Activated naive CD8-positive, alpha-beta T cell treated with anti-CD3 and anti-CD28 coated beads, Interleukin-2, amount 50 U/mL, for 16 hours (primary cell): Measurements from ENCODE around the gene PRPSAP2.
A peak's percentile ranks its signal among the peaks of the same experiment; 100 is the strongest.

ENCODE experiments used
- DNase-seq: peaks from one replicate; pipeline ENCODE4 v3.0.0-alpha.2; 2020; ENCODE audit warnings: low read depth, low spot score

PRPSAP2 gene

DNA sequence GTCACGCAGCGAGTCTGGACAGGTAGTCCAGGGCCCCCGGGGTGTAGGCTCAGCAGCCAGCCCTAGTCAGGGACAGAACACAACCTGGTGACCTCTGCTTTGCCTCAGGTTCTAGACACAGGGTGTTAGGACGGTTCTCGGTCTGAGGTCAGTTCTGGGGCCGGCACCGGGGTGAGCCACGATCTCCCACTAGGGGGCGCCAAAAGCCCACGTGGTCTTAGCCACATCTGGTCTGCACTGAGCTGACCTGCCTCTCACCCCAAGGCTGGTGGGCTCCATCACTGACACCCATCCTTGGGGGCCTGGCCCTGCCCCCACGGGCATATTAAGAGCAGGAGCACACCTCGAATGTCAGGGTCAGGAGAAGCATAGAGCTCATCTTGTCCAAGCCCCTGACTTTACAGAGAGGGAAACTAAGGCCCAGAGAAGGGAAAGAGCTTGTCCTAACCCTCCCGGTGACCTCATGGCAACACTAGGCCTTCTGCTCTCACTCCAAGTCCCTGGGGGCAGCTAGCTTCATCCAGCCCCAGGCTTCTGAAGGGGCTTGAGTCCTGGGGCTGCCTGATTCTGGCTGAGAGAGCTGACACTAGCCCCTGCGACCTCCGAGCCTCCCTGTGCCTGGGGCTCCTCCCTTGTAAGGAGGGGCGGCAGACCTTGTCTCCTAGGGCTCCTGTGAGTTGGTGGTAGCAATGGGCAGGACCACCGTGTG is 103.0 kb downstream of the PRPSAP2 start:
- DNase-seq: peak; percentile 55

DNA sequence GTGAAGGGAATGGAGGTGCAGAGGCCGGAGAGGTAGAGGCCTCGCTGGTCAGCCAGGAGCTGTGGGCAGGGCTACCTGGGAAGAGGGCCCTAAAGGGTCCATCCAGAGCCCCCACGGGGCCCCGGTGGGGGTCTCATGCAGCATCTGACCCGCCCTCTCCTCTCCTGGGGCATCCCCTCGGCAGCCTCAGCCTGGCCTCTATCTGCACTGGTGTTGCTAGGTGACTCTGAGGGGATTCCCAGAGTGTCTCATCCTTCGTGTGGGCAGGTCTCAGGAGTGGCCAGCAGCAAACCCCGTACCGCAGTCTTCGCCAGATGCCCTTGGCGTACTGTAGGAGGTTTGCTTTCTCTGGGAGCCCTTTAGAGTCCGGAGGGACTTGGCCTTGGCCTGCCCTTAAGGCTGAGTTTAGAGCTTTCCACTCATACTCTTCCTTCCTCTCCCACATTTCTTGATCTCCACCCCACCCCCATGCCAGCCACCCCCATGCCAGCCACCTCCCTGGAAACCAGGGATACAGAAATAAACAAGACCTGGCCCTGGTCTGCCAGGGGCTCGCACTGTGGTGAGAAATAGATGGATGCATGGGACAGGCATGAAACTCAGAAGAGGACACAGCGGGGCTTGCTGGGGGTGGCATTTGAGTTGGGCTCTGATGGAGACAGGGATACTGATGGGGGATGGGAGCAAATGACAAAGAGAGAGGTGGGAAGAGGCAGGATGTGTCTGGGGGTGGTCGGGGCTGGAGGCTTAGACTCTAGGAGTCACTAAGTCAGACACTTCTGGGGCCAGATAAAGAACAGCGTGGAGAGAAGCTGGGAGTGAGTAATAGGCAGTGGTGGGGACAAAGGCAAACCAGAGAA is 103.9 kb downstream of the PRPSAP2 start:
- no peak for DNase-seq

DNA sequence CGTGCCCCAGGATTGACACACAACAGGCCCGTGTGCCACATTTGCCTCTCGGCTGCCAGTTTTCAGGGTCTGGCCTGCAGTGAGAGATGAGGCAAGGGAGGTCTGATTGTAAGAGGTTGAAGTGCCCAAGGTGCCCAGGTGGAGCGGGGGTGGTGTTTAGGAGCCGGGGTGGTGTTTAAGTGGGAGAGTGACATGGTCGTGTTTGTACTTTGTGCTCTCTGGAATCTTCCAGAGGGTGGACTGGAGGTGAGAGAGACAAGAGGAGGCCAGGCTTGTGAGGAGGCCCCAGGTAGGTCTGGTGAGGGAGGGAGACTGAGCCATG is 104.5 kb downstream of the PRPSAP2 start:
- DNase-seq: no peak

DNA sequence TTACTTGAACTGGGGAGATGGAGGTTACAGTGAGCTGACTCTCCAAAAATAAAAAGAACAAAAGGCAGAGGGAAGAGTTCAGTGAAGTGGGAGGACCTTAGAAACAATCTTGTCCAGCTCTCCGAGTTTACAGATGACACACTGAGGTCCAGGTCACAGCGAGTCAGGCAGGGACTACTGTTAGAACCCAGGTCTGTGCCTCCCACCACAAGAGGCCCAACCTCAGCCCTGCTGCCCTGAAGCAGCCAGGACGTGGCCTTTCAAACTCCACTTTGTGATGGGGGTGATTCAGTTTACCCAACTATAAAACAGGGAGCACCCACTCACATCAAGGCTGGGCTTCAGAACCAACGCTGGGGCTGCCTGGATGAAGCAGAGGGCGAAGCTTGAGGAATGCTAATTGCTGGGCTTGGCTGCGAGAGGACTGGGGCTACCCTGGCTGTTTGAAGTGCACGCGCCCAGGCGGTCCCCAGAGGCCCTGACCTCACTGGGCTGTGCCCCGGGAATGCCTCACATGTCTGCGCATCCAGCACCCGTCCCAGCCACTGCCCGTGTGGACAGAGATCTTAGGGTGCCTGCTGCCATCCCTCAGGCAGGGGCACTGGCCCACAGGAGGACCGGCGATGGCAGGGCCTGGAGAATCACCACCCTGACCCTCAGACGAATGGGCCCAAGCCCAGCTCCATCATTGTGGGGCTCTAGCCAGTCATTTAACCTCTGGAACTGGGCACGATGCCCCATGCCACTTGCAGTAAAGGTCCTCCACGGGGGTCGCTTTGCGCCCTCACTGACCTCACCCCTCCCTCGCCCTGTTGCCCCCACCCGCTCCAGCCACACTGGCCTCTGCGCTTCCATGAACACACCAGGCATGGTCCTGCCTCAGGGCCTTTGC is 105.4 kb downstream of the PRPSAP2 start:
- no peak for DNase-seq

DNA sequence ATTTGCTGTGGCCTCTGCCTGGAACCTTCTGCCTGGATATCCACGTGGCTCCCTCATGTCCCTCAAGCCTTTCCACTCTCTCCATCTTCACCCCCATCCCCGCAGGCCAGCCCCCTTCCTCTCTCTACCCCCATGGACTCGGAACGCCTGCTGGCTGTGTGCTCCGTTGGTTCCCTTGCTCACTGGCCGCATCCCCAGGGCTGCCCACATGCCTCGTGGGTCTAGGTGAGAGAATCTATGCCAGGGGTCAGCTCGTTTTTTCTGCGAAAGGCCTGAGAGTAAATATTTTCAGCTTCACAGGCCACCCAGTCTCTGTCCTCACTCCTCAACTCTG is 106.1 kb downstream of the PRPSAP2 start:
- no peak for DNase-seq

DNA sequence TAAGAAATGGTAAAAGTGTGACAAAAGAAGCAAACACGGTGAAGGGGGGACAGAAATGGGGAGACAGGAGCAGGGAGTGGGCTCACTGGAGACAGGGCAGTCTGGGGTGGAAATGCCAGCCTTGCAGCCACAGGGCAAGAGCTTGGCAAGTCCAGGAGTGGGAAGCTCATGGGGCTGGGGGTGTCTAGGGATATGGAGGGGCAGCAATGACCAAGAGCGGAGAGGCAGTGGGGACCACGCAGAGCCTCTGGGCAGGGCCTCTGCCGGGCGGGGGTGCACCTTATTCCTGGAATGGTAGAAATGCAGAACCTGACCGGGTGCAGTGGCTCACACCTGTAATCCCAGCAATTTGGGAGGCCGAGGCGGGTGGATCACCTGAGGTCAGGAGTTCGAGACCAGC is 106.6 kb downstream of the PRPSAP2 start:
- no peak for DNase-seq

DNA sequence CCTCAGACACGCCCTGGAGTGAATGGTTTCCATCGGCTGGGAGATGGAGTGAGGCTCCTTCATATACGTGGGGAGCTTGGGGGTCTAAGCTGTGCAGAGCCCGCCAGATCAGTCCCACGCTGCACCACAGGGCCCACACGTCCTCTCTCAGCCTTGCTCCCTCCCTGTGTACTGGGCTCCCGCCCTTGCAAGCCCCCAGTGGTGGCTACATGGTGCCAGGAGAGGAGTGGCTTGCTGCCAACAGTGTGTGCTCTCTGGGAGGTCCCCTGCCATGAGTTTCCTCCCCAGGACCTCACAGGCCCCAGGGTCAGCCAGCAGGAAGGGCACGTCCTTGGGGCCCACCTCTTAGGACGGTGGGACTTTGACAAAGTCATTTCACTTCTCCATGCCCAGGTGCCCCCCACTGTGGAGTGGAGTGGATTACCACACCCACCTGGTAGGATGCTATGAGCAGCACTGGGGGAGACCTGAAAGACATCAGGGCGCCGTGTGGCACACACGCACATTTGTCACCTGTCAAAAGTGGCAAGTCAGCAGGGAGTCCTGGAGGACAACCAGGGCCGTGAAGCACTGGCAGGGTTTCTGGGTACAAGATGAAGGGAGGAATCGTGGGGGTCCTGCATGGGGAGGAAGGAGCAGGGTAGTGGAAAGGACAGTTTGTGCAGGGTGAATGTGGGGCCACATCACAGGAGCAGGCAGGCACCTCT is 107.8 kb downstream of the PRPSAP2 start:
- no peak for DNase-seq

DNA sequence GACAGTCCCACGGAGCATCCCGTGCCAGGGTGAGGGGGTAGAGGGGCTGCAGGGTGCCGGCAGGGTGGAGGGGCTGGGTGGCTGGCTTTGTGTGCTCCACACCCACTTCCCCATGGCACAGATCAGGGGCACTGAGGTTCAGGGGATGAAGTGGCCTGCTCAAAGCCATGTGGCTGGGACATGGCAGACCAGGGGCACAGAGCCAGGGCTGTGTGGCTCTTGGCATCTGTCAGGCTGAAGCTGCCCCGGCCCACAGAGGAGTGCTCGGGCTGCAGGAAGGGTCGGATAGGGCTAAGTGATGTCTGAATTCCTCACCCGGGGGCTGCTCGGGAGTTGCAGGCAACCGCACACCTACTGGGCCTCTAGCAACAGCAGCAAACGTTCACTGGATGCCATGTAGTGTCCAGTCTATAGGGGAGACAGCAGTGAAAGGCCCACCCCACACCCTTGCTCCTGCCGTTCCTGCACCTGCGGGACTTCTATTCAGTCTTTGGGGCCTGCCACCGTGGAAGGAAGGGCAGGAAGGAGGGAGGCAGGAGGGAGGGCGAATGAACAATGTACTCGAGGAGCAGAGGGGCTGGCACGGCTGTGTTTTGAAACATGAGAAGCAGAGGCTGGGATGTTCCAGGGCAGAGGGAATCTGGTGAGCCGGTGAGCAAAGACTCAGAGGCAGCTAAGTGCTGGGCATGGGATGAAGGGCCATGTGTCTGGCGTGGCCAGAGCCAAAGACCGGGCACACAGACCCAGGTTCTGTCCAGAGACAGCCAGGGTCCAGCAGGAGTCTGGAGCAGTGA is 109.1 kb downstream of the PRPSAP2 start:
- DNase-seq: no peak

DNA sequence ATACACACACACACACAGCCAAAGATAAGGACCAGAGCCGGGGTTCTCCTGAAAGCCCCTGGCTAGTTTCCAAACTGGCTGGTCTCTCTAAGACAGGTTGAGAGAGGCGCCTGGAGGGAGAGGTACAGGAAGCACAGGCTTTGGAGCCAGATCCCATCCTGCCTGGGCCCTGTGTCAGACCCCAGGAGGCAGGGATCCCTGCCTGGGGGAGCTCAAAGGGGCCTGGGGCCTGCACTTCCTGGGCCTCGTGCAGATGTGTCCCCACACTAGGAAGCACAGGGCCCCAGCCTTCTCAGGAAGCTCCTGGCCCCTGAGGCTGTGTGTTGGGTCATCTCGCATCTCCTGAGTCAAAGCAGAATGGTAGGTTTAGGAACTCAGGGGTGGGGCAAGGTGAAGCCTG is 110.0 kb downstream of the PRPSAP2 start:
- no peak for DNase-seq

DNA sequence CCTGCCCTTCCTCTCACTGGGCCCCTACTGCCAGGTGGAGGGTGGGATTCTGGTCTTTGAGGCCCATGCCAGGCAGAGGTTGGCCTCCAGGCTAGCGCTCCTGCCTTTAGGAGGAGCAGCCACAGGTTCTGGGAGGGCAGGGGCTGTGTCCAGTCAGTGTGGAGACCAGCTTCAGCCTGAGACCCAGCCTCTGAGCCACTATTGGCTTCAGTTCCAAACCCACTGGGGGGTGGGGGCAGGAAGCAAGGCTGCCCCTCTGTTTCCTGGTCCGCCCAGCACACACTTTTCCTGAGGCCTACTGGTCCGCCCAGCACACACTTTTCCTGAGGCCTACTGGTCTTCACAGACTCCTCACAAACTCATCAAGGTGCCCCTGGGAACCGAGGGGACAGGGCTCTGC is 110.4 kb downstream of the PRPSAP2 start:
- no peak for DNase-seq

DNA sequence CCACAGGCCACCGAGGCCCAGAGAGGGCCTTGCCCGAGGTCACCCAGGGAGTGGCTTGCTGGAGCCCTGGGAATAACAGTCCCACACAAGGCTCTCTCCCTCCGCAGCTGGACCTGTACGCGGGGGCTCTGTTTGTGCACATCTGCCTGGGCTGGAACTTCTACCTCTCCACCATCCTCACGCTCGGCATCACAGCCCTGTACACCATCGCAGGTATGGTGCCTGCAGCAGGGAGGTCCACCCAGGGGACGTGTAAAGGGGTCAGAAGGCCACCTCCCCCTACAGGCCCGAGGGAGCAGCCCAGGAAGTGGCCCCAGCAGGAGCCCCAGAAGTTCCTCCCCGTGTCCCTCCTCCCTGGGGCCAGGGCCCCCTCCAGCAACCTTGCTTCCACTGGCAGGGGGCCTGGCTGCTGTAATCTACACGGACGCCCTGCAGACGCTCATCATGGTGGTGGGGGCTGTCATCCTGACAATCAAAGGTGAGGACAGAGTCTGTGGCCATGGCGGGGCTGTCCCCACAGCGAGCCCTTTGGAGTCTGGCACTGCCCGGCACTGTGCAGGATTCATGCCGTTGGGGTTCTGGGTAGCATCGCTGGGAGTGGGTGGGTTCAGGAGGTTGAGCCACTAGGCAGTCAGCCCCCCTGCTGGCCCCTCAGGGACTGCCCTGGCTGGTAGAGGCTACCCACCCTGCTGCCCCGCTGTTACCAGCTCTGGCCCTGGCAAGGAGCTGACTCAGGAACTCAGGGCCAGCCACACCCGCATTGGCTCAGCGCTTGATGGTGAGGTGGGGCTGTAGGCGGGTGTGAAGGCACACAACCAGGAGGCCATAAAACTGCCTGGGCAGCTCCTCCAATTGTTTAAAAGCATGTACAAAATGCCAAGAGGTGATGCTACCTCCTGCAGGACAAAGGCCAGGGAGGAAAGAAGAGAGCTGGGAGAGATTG is 111.3 kb downstream of the PRPSAP2 start:
- no peak for DNase-seq

DNA sequence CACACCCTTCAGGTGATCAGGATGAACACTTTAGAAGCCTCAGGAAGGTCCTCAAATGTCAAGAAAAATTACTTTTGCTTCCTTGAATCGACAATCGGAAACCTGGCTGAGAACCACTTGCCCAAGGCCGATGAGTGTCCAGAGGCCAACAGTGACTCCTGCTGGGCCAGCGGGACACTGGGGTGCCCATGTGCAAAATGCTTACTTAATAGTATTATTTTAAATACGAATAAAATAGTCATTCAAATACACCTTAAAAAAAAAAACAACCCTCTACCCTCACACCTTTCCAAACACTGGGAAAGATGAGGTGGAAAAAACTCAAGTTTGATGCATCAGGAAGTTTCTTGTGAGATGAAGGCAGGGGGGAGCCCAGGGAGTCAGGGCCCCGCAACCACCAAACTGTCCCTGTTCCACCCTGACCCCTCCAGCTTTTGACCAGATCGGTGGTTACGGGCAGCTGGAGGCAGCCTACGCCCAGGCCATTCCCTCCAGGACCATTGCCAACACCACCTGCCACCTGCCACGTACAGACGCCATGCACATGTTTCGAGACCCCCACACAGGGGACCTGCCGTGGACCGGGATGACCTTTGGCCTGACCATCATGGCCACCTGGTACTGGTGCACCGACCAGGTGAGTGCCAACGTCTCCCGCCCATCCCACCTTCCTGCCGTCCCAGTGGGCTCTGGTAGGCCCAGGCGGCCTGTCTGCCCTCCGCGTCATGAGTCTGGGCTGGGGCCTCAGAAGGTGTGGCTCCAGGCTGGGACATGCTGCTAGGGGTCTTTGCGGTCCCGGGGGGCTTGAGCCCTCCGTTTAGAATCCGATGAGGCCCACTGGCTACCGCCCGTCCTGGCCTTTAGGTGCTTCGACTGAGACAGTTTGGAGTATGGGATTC is 112.9 kb downstream of the PRPSAP2 start:
- DNase-seq: no peak

DNA sequence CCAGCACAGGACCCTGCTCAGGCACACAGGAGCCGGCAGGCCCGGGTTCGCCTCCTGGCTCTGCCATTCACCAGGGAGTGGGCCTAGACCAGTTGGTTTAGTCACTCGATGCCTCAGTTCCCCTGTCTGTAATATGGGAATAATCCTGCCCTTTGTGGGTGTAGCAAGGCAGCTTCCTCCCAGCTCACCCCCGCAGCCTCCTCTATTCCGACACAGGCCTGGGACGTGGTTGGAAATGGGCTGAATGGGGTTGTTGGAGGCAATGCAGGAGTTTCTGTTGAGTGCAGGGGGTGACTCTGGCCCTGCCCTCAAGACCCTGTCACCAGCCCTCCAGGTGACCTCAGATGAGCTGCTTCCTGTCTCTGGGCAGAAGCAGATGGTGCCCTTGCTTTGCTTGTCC is 113.9 kb downstream of the PRPSAP2 start:
- no peak for DNase-seq

DNA sequence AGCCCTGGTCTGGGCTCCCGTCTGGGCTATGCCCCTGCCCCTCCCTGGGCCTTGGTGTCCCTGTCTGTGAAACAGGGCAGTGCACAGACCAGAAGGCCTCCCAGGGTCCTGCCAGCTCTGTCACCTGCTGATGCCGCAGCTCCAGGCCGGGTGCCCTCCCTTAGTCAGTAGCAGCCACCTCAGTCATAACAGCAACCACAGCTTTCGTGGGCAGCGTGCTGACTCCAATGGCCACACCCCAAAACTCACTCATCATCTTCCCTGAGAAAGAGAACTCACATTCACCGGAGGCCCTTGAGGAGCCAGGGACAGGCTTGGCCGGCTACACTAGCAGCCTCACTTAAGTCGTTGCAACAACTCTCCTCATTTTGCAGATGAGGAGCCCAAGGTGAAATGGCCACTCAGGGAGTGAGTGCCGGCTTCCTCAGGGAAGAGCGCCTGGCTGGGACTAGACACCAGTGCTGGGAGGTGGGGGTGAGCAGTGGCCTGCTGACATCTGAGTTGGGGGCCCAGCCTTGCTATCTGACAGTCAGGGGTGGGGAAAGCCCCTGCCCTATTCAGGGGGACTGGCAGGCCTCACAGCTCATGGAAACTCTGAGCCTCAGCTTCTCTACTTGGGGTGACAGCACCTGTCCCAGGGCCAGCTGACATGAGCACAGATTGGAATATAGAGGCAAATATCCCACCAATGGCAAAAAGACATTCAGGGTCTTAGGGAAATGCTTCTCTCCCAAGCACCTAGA is 116.6 kb downstream of the PRPSAP2 start:
- DNase-seq: no peak

DNA sequence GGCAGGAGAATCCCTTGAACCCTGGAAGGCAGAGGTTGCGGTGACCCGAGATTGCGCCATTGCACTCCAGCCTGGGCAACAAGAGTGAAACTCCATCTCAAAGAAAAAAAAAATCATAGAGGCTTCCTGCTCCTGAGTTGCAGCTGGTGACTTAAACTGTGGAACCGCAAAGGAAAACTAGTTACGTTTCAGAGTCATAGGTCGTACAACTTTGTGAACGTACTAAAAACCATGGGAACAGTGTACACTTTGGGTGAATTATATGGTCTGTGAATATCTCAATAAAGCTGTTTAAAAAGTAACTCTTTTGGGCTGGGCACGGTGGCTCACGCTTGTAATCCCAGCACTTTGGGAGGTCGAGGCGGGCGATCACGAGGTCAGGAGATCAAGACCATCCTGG is 117.7 kb downstream of the PRPSAP2 start:
- no peak for DNase-seq

DNA sequence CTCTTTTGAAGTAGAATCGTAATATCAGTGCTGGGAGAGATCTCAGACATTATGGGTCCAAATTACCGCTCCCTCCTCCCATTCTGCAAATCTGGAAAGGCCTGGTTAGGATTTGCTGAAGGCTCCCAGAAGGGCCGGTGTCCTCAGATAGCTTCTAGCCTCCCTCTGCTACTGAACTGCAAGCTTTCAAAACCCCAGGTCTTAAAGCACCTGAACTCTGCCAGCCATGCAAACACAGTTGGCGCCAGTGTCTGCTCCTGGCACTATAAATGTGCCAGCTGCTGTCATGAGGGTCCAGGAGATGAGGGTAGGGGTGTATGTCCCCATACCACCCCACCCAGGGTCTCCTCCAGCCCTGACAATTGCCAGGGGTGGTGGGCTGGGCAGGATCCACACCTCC is 118.3 kb downstream of the PRPSAP2 start:
- no peak for DNase-seq

DNA sequence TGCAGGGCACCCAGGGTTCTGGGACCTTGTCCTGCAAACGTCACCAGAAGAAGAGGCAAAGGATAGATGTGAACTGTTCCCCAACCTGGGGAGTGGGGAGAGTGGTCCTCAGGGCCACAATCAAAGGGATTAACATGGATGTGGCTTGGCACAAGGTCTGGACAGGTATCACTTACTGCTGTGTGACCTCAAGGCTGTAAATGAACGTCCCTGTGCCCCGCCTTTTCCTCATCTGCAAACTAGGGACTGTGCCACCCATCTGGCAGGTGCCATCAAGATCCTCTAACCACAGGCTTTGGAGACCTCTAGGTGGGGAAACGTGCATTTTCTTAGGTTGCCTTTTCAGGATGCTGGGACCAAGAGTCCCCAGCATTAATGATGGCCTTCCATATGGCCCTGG is 119.1 kb downstream of the PRPSAP2 start:
- DNase-seq: no peak

DNA sequence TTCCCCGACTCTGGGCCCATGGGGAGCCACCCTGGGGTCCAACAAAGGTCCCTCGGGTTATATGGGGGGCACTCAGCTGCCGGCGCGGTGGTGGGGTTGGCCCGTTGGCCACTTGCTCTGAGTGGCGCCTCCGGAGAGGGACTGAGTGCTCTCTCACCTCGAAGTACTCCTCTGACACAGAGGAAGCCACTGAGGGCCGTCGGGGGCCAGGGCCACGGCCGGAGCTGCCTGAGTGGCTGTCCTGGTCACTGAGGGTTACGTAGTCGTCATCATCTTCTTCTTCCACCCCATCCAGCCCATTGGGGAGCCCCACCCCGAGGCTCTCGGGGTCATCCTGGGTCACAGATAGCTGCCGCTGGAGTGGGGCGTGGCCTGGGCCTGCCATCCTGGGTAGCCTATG is 119.7 kb downstream of the PRPSAP2 start:
- DNase-seq: no peak
